Daoy (cell line): ENCODE results near the gene CNOT6. TPM values are rescaled to one million over a fixed set of nuclear protein-coding genes. Genes with fewer than 3 reads are reported as not detected.
"Not testable (repeated sequence)": the region's sequence is repeated elsewhere in the genome, so short reads cannot be mapped to it uniquely, and the experiment has no call there.

ENCODE experiments used
- DNase-seq: peaks from one replicate; pipeline ENCODE4 v3.0.0-alpha.2; 2015; ENCODE audit warnings: low read depth
- total RNA-seq: library from RNA; depleted of rRNA; stranded (reverse); fragments of >200 nt; shearing (Covaris generic); gene quantifications from 2 replicates; pipeline ENCODE4 v1.2.3, GENCODE V29; 2014; rRNA removed

Gene CNOT6
- 11.4 and 16.5 TPM in 2 replicates for total RNA-seq

GRCh38 chr5:180494060-180494509, at the start of gene CNOT6:
TSS of gene CNOT6 (plus strand) at chr5:180494379. CDS start at chr5:180529277, 34,898 bp downstream.
- peak; percentile 97 for DNase-seq

GRCh38 chr5:180454752-180455151, 39.4 kb upstream of the CNOT6 start:
- no peak for DNase-seq

- DNase-seq: no peak
Measured at GRCh38 chr5:180455872-180456271, 38.3 kb upstream of the CNOT6 start.

GRCh38 chr5:180456792-180457191, 37.4 kb upstream of the CNOT6 start:
- DNase-seq: no peak

- not testable (repeated sequence) for DNase-seq
Measured at GRCh38 chr5:180458852-180459673, 35.1 kb upstream of the CNOT6 start.

- DNase-seq: not testable (repeated sequence)
Measured at GRCh38 chr5:180459674-180460142, 34.5 kb upstream of the CNOT6 start.

GRCh38 chr5:180460834-180461233, 33.3 kb upstream of the CNOT6 start:
- no peak for DNase-seq

GRCh38 chr5:180461303-180461702, 32.9 kb upstream of the CNOT6 start:
- no peak for DNase-seq

GRCh38 chr5:180463216-180463900, 30.8 kb upstream of the CNOT6 start:
- DNase-seq: no peak

- no peak for DNase-seq
Measured at GRCh38 chr5:180463916-180464602, 30.1 kb upstream of the CNOT6 start.

GRCh38 chr5:180464603-180464970, 29.6 kb upstream of the CNOT6 start:
- DNase-seq: no peak

GRCh38 chr5:180465052-180465451, 29.1 kb upstream of the CNOT6 start:
- not testable (repeated sequence) for DNase-seq

- no peak for DNase-seq
Measured at GRCh38 chr5:180466316-180466715, 27.9 kb upstream of the CNOT6 start.

GRCh38 chr5:180467028-180467975, 26.9 kb upstream of the CNOT6 start:
- peak; percentile 76 for DNase-seq

GRCh38 chr5:180467989-180468731, 26.0 kb upstream of the CNOT6 start:
- DNase-seq: peak; percentile 31

GRCh38 chr5:180468732-180469585, 25.2 kb upstream of the CNOT6 start:
- DNase-seq: no peak

GRCh38 chr5:180469586-180469865, 24.7 kb upstream of the CNOT6 start:
- no peak for DNase-seq

GRCh38 chr5:180469866-180470265, 24.3 kb upstream of the CNOT6 start:
- DNase-seq: no peak

- DNase-seq: no peak
Measured at GRCh38 chr5:180470361-180470760, 23.8 kb upstream of the CNOT6 start.
